ENCODE results near the gene PLSCR3. TPM values are rescaled to one million over a fixed set of nuclear protein-coding genes. Genes with fewer than 3 reads are reported as not detected.

The PLSCR3 gene
- total RNA-seq, 1 experiment from 2014 or later: 31.5 TPM

GRCh38 chr17:7355573-7355972 lies 38.8 kb downstream of the PLSCR3 start:
- peaks cover 17 to 23% of the 10 kb centered on the region in 2 experiments for H3K4me1 Mint-ChIP-seq
- peaks cover 12% of the 10 kb centered on the region for H3K27me3 Mint-ChIP-seq (ENCODE audit: low read depth)
- no peak for DNase-seq
- H3K79me1 ChIP-seq (ENCODE audit: insufficient read depth, low read depth, low read length, poor library complexity, severe bottlenecking): no peaks in the 10 kb centered on the region
- H3K23me2 ChIP-seq (ENCODE audit: insufficient read length, low read depth, low read length, poor library complexity, severe bottlenecking): peaks cover 6% of the 10 kb centered on the region
- H3K4me3 Mint-ChIP-seq: no peak overlapping the region; a peak in 1 of 5 replicates
- WGBS (ENCODE audit: extremely low coverage, insufficient read length, low lambda C conversion rate): no CpG with 5 or more reads among the region's 8 CpGs
- no peak overlapping the region for H4K8ac ChIP-seq (replicated peaks; ENCODE audit: insufficient read length, low read depth, low read length)
- no peak overlapping the region for H3K9ac ChIP-seq (ENCODE audit: extremely low read depth, insufficient read length, low read length)
- H4K20me1 ChIP-seq (ENCODE audit: control insufficient read depth, insufficient read depth, insufficient read length): no peaks in the 10 kb centered on the region
- H3K56ac ChIP-seq (ENCODE audit: insufficient read length, low read depth, low read length): no peak overlapping the region
- no peak for TF ChIP-seq CTCF (conservative IDR thresholded peaks at IDR 0.05)
- H2BK12ac ChIP-seq (ENCODE audit: insufficient read length, low read depth, low read length): no peak overlapping the region
- H3K23ac ChIP-seq (ENCODE audit: insufficient read length, low read depth, low read length): no peak overlapping the region
- no peak overlapping the region for H3K18ac ChIP-seq (ENCODE audit: insufficient read length, low read depth, low read length)
- no peak overlapping the region for H3K4me2 ChIP-seq (ENCODE audit: insufficient read depth, insufficient read length, low read length)
- no peak overlapping the region for H2BK120ac ChIP-seq (ENCODE audit: low read depth, low read length, poor library complexity, severe bottlenecking)
- H2AK5ac ChIP-seq (ENCODE audit: insufficient read length, low read length): no peak overlapping the region
- H3K27ac ChIP-seq (ENCODE audit: insufficient read length, low read depth, low read length): no peak overlapping the region
- H2AFZ ChIP-seq (ENCODE audit: low read length): no peak overlapping the region
- H4K5ac ChIP-seq (ENCODE audit: insufficient read length, low read depth, low read length): no peak overlapping the region
- H3K4ac ChIP-seq (ENCODE audit: low read depth, low read length): no peak overlapping the region
- H3T11ph ChIP-seq (ENCODE audit: low read length): no peak overlapping the region
- H2BK15ac ChIP-seq (ENCODE audit: low read depth, low read length): no peak overlapping the region
- no peaks in the 10 kb centered on the region for H3K9me3 Mint-ChIP-seq
- no peak overlapping the region for H2BK5ac ChIP-seq (ENCODE audit: insufficient read length, low read length)
- no peak overlapping the region for H2BK20ac ChIP-seq (ENCODE audit: low read depth, low read length, poor library complexity, severe bottlenecking)
- H3K4me1 ChIP-seq (ENCODE audit: insufficient read depth, low read length): no peaks in the 10 kb centered on the region
- H3K36me3 Mint-ChIP-seq (ENCODE audit: insufficient read depth in 1 of 3, low read depth in 3 of 3): no peaks in the 10 kb centered on the region
- H3K27me3 ChIP-seq (ENCODE audit: insufficient read depth, low read length): no peaks in the 10 kb centered on the region
- no peak overlapping the region for H3K14ac ChIP-seq (ENCODE audit: insufficient read depth, low read length)
- no peak overlapping the region for H3K27ac Mint-ChIP-seq
- no peaks in the 10 kb centered on the region for H3K9me3 ChIP-seq (ENCODE audit: control insufficient read depth, low read depth, low read length)
- H4K91ac ChIP-seq (ENCODE audit: insufficient read length, low read depth, low read length): no peak overlapping the region
- no peaks in the 10 kb centered on the region; the same call in 1 of the 2 replicates for H3K79me2 ChIP-seq (ENCODE audit: insufficient read depth, low read length)

Data from H9 (cell line).